Pulmonary artery endothelial cell (primary cell): ENCODE measurements around the gene PKD1. TPM values are rescaled to one million over a fixed set of nuclear protein-coding genes. Genes with fewer than 3 reads are reported as not detected.
"Not testable (repeated sequence)": the region's sequence is repeated elsewhere in the genome, so short reads cannot be mapped to it uniquely, and the experiment has no call there.

Experiments
- DNase-seq: peaks from one replicate; pipeline ENCODE4 v3.0.0-alpha.2; 2011; ENCODE audit warnings: low read depth, low spot score
- total RNA-seq: library from RNA; depleted of rRNA; stranded (reverse); fragments of >200 nt; gene quantifications from 2 replicates; pipeline ENCODE4 v1.2.3, GENCODE V29; 2014

The PKD1 gene
- total RNA-seq, 1 donor from 2014 or later = 39.8 TPM

DNA sequence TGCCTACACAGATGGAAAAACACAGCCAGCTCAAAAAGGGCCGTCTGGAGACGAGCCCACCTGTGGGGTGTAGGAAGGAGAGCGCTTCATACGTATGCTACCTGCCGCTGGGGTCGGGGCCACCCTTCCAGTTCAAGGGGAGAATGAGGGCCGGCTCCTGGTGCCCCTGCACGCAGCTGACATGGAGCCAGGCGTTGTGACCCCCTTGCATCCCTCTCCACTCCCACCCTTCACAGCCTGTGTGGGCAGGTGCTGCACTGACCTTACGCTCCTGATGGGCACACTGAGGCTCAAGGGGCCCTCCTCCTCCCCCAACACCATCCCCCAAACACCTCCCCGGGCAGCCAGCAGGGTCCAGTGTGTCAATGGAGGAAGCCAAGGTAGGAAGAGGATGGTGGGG, 10.1 kb downstream of the PKD1 start:
- DNase-seq = not testable (repeated sequence)

DNA sequence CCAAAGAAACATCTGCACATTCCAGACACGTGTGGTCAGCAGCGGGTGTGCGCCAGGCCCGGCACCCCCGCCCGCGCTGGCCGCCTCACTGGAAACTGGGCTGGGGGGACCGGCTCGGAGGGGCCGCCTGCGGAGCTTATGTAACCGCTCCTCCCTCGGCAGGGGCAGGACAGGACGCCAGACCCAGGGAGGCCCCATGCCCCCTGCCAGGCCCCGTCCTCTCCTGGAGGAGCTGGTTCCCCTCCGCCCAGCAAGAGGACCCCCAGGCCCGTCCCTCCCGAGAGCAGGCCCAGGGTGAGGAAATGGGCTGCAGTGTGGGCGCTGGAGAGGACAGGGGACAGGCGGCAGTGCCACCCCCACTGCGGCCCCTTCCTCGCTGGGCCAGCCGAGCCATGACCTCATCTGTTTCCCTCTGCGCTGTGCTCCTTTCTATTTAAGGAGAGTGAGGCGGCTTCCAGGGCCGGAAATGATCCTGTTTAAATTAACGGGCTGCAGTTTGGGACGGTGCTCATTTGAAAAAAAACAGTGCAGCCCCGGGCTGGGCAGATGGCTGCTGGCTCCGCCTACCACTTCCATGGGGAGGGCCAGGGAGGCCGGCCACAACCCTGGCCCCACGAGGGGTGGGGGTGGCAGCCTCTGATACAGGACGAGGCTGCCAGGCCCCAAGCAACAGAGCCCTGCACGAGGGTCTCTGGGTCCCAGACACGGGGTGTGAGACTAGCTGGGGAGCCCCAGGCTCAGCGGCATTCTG, 10.8 kb downstream of the PKD1 start:
- not testable (repeated sequence) for DNase-seq

DNA sequence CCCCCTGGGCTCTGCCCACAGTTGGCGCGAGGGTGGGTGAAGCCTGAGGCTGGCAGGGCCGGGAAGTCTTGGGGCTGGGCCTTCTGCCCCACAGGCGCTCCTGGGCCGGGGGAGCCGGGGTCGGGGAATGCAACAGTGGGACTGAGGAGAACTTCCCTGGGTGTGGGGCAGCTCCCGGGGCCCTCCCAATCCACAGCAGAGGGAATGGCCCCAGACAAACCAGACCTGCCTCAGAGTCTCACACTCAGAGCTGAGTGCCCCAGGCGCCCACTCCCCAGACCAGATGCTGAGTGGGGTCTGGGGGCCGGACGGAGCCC, 11.4 kb downstream of the PKD1 start:
- not testable (repeated sequence) for DNase-seq

DNA sequence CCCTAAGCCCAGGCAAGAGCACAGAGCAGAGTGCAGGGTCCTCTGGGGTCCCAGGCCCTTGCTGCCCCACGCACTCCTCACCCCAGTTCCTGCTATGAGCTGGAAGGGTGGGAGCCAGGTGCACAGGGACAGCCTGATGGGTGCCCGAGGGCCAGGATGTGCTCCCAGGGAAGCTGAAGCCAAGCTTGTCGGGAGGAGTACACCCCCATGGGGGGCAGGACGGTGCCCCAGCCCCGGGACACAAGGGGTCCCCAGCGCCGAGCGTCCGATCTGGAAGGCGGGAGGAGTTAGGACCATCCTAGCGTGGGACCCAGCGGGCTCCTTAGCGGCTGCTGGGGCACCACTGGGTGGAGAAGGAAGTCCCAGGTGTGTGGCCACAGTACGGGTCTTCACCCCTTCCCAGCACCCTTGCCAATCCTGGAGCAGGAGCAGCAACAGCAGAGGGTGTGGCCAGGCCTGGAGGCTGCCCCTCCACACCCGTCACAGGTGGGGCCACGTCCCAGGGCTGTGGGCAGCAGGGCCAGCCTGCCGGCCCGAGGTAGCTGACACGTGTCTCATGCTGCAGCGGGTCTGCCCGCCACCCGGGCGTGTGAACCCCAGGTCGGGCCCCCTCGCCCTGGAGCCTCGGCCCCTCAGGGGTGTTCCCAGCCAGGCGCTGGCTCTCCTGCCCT, 11.9 kb downstream of the PKD1 start:
- DNase-seq = not testable (repeated sequence)

DNA sequence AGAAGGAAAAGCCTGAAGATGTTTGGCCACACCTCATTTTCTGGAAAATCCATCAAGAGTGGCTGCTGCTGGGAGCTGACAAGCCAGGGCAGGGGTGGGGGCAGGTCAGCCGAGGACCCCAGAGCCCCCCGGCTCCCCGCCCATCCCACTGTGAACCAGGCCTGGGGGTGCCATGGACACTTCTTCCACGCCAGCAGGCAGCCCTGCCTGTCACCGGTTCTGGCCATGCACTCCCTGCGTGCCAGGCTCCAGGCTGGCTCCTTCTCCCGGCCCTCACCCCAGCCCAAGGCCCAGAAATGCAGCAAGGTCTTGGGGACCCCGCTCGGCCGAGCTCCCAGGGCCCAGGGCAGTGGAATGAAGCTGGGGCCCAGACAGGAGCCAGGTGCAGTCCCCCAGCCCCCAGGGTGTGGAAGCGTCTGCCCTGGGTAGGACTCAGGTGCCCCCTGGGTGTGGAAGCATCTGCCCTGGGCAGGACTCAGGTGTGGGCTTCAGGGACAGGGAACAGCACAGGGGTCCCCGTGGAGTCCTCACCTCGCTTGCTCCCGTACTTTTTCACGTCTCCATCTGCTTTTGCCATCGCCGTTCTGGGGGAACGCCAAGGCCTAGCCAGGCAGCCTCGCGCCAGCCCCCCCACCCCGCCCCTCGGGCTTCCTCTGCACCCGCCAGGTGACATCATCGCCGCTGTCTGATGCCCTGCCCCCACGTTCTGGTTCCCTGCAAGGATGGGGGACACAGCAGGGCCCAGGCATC, 12.6 kb downstream of the PKD1 start:
- not testable (repeated sequence) for DNase-seq

DNA sequence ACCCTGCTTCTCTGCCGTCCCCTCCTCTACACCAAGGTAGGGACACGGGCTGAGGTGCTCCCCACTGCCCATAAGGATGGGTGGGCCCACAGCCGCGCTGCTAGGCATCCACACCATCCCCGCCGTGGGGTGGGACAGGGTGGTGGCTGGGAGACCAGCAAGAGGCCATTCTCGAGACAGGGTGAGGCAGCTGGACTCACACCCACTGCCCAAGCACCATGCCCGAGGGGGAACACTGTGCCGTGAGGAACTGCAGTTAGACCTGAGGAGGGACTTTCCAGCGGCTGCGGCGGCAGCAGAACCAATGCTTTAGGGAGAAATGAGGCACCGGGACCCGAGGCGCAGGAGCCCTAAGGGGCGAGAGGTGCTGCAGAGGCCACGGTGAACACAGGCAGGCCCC, 13.3 kb downstream of the PKD1 start:
- DNase-seq = no peak

DNA sequence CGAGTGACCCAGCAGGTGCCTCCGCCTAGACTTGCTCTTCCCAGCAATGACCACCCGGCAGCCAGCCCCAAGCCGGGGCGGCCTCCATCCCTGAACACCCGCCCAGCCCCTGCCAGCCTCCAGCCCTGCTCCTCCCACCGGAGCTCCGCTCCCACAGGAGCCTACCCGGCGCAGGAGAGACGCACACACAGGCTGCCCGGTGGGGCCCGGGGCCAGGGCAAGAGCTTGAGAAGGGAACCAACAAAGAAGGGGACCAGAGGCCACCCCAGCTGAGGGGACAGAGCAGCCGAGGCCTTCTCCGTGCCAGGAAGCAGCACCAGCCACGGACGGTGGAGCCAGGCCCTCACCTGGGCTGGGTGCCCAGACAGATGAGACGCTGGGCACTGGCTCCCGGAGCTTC, 13.8 kb downstream of the PKD1 start:
- DNase-seq = no peak

DNA sequence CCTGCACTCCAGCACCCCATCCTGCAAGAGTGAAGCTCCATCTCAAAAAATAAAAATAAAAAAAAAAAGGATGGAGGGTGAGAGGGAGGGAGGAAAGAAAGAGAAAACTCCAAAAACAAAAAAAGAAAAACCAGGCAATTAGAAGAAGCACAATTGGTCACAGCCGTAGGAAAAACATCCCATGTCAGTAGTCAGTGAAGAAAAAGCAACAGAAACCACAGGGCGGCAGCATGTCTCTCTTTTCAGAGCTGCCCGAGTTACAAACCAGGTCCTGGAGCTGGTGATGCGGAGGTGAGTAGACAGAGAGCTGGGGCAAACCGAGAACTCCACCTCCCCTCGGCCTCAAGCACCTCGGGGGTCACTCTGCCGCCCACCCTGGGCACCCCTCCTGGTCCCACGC, 14.4 kb downstream of the PKD1 start:
- peak; percentile 20 for DNase-seq

DNA sequence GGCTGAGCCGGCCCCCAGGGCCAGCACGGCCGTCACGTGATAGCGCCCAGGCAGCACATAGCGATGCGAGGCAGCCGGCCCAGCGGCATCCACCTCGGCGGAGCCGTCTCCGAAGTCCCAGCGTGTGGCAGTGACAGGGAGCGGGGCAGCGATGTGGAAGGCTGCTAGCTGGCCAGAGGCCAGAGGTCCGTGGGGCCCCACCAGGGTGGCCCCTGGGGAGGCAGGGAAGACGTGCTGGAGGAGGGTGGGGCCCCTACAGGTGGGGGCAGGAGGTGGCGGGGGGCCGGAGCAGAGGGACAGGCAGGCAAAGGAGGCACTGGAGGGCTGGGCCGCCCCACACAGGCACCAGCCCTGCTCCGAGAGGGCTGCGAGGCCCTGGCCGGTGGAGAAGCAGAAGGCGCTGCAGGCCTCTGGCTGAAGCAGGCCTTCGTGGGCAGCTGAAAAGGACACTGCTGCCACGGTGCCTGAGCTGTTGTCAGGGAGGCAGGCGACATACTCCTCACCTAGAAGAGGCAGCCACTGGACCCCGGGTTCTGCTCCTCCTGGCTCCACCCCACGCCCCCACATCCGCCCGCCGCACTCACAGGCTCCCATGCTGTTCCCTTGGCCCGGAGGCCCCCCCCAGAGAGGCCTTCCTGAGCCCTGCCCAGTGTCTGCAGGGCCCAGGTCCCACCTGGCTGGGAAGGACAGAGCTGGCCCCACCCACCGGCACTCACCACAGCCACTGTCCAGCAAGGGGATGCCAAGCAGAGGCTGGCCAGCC, 17.6 kb downstream of the PKD1 start:
- not testable (repeated sequence) for DNase-seq

DNA sequence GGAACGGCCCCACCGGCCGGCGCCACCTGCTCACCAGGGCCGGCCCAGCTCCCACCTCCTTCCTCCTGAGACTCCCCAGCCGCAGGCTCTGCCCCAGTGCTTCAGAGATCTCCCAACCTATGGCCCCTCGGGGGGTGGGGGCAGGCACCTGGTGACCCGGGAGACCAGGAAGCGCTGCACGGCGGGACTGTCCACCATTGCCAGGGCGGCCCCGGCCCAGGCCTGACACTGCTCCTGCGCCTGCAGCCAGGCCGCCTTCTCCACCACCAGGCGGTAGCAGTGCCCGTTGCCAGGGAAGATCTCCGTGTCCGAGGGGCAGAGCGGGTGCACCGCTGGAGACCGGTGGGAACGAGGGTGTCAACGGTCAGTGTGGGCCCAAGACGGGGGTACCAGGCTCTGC, 18.4 kb downstream of the PKD1 start:
- not testable (repeated sequence) for DNase-seq

DNA sequence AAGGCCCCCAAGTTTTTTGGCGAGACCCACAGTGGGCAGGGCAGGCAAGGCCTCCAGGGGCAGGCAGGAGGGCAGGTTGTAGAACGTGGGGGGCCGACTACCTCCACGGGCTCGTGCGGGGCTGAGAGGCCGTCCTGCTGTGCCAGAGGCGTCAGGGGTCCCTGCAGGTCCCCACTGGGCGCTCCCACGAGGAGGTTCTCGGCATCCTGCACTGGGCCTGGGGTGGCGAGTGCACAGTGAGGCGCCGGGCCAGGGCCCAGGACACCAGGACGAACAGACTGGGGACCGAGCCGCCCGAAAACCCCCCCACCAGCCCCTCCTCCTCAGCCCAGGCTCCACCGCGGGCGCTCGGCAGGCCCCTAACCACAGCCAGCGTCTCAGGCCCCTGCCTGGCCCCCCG, 19.3 kb downstream of the PKD1 start:
- not testable (repeated sequence) for DNase-seq

DNA sequence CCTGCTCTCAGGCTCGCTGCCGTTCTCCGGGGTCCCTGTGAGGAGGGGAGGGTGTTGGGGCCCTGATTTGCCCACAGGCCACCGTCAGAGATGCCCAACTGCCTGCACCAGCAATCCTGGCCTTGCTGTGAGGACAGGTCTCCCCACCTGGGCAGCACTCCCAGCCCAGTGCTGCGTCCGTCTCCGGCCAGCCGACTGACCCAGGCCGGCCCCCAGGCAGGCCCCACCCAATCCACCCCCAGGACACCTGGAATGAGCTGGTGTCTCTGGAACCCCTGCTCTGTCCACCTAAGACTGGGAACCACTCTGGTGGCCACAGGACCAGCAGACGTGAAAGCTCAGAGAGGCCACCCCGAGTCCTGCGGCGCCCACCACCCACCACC, 20.1 kb downstream of the PKD1 start:
- DNase-seq = no peak

DNA sequence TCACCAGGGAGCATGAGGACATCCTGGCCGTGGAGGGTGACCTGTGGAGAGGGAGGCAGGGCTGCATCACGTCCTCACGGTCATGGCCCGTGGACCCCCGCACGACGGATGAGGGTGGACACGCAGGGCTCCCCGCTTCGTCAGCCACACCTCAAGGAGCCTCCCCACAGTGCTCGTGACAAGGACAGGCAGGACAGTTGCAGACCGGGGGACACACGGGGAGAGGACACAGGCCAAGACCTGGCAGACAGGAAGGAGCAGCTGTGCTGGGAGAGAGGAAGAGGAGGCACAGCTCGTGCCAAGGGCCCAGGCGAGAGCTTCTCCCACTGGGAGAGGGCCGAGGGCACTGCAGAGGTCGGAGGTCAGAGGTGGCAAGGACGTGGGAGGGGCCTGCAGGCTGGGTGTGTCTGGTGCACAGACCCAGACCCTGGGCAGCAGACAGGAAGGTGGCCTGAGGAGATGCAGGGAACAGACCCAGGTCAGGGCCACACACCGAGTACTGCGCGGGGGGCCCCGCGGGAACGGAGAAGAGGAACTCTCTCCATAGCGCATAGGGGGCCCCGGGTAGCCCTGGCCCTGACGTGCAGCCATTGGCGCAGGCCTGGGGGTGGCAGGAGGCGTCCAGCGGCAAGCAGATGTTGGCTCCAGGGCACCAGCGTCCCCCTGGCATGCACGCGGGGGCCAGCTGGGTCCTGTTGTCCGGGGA, 20.7 kb downstream of the PKD1 start:
- DNase-seq = not testable (repeated sequence)

DNA sequence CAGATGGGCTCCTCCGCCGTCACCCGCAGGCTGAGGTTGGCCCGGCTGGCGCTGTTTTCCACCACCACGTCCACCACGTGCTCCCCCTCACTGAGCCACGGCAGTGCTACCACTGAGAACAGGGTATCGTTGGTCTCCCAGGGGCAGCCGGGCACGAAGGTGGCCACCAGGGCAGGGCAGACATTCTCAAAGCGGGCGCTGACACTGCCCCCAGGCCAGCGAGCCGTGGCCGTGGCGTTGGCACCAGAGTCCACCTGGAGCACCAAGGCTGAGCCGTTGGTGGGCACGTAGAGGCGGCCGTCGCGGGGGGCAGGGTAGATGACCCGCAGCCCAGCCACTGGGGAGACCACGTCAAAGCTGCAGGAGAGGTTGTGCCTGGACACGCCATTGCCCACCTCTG, 21.5 kb downstream of the PKD1 start:
- DNase-seq = not testable (repeated sequence)

DNA sequence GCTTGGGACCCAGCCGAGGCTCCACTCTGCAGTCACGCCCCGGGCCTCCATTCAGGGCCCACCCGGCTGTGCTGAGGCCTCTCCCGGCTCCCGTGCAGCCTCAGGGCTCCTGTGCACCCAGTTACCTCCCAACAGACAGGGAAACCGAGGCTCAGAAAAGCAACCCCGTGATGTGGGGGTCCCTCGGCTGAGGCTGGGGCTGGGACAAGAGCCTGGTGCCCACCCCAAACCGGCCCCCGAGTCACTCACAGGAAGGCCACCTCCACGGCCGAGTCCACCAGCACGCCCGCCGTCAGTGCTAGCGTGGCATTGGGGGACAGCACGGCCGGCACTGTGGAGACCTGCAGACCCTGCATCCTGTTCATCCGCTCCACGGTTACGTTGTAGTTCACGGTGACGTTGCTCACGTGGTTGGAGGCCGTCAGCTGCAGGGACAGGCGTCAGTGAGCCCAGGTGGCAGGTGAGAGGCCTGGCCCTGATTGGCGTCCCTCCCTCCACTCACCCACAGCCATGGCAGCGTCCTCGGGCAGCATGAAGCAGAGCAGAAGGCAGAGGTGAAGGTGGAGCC, 23.1 kb downstream of the PKD1 start:
- DNase-seq = not testable (repeated sequence)

DNA sequence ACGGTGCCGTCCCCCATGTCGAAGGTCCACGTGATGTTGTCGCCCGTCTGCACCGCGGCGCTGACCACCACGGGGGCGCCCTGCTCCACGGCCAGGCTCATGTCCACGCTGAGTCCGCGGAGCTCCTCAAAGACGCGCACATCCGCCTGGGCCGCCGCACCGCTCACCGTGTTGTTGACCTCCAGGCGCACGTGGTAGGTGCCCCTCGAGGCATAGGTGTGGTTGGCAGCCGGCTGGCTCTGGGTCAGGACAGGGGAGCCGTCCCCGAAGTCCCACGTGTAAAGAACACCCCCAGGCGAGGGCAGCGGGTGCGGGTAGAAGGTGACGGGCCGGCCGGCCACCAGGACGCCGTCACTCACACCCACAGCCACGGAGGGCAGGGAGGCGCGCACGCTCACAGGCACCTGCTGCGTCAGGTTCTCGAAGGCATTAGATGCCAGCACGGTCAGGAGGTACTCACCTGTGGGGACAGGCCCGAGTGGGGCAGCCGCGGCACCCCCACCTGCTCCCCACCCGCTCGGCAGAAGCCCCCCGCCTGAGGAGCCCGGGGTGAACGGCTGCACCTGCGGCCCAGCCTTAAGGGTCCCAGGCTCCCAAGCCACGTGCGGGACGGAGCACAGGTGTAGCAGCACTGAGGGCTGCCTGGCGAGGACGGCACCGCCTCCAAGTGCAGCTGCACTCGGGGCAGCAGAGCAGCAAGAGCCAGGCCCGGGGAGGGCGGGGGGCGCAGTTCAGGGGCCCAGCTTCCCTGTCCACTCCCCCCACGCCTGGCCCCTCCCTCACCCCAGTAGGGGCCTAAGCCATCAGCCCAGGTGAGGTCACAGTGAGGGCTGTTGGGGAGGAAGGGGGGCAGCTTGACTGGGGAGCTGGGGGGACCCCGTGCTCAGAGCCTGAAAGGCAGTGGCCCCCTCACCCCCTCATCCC, 24.0 kb downstream of the PKD1 start:
- not testable (repeated sequence) for DNase-seq

DNA sequence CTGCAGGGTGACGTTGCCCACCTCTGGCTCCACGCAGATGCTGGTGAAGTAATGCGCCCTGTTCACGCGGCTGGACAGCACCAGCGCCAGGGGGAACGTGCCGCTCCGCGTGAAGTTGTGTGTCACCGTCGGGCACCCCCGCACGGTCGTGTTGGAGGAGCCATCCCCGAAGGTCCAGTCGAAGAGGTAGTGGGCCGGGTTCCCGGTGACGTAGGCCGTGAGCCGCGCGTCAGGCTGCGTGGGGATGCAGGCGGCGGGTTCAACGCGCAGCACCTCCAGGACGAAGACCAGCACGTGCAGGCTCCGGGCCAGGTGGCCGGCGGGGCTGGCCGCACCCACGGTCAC, 24.7 kb downstream of the PKD1 start:
- DNase-seq = not testable (repeated sequence)

DNA sequence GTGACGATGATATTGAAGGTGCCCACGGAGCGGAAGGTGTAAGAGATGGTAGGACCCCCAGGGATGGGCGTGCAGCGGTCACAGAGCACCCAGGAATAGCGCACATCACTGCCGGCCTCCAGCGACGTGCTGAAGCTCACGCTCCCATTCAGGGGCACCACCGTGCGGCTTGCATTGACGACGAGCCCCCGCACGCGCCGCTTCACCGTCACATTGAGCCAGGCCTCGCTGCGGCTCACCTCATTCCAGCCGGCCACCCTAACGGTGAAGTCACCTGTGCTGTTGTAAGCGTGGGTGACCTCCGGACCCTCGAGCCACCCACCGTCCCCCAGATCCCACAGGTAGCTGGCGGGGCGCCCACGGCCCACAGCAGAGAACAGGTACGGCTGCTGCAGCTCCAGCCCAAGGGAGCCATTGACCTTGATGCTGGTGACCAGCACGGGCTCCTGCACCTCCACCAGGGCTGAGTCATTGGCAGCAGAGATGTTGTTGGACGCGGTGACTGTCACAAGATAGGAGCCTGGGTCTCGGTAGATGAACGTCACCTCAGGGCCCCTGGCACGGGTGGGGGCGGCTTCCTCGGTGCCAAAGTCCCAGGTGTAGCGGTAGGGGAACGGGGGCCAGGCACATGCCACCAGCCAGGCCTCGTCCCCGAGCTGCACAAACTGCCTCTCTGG, 25.2 kb downstream of the PKD1 start:
- DNase-seq = not testable (repeated sequence)

DNA sequence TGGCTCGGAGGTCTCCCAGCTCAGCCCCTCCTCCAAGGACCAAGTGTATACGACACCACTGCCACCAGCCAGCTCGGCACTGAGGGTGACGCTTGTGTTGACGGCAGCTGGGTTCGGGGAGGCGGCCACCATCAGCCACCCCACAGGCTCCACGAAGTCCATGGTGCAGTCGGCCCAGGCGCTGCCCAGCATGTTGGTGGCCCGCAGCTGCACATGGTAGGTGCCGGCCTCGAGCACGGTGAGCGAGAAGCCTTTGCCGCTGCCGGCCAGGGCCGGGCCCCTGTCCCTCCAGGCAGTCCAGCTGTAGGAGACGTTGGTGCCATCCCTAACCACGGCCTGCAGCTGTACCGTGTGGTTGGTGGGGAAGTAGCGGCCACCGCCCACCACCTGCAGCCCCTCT, 25.8 kb downstream of the PKD1 start:
- not testable (repeated sequence) for DNase-seq
